ENCODE data around the gene RPL4. TPM values are rescaled to one million over a fixed set of nuclear protein-coding genes. Genes with fewer than 3 reads are reported as not detected.

RPL4 gene
- total RNA-seq (2014; rRNA removed; shearing (Covaris generic)) (5,185 and 5,381 TPM in 2 replicates), total RNA-seq (2022) (4,316 and 4,489 TPM in 2 replicates), Bru-seq, nascent RNA (percentile 97 among the genes with signal in this experiment), BruChase-seq, experiment 1, labeled RNA remaining after a 6-hour chase (percentile 99 among the genes with signal in this experiment), BruChase-seq, experiment 2, labeled RNA remaining after a 2-hour chase (percentile 98 among the genes with signal in this experiment)
- long read RNA-seq, transcript RPL4-201 (10 exons, 2,769 nt) = major isoform, 1,292 of 1,472 reads
- long read RNA-seq, partial matches to known transcripts = 155 of 1,472 reads
- long read RNA-seq, other reads (novel, unspliced or antisense) = 23 of 1,472 reads

GRCh38 chr15:66504563-66505429 is at the start of gene RPL4, which contains the start of gene ZWILCH:
Gene RPL4 (minus strand): TSS chr15:66504855. CDS start chr15:66504790, 65 bp downstream.
Gene ZWILCH (plus strand): TSS chr15:66505326. CDS start chr15:66505339, 13 bp downstream.
- ChIA-PET CTCF (ENCODE audit: unreplicated experiment) (interaction anchor here (1.0 kb wide), 1 partner anchor 8 kb away, joined by 4 read pairs; no protein-coding TSS in a partner anchor), POLR2A (interaction anchor here (0.7 to 1.2 kb wide), 7 partner anchors 11 to 211 kb away, joined by 3 to 6 read pairs (median 4); no protein-coding TSS in a partner anchor)
- Histone ChIP-seq H3K4me2 (ENCODE audit: low read length) (peak within 1 kb of the TSS; percentile 78), H3K4me3 (ENCODE audit: low read depth, low read length, poor library complexity, severe bottlenecking) (peak within 1 kb of the TSS; percentile 100), H4K20me1 (ENCODE audit: insufficient read depth, low read length) (peaks cover 35% of the 10 kb centered on the region), H3K27ac (ENCODE audit: low read depth, low read length, poor library complexity, severe bottlenecking) (peak within 1 kb of the TSS; percentile 85), H3K36me3 (ENCODE audit: insufficient read depth, low read length) (peaks cover 63% of the 10 kb centered on the region), H3K79me2 (ENCODE audit: insufficient read depth, low read depth, low read length) (peaks cover 94% of the 10 kb centered on the region), H3K9me3 (ENCODE audit: low read length) (no peaks in the 10 kb centered on the region), H2AFZ (ENCODE audit: low read length) (peak within 1 kb of the TSS; percentile 86), H3K9me2 (ENCODE audit: insufficient read depth, low read length) (no peaks in the 10 kb centered on the region), H3K4me1 (ENCODE audit: insufficient read depth, low read length, poor library complexity, severe bottlenecking) (peaks cover 53% of the 10 kb centered on the region)
- BruUV-seq (replicated peaks) = no TSS peak
- DNase-seq (ENCODE audit: low spot score) = peak; percentile 91
- intact Hi-C loops (cut with micrococcal nuclease; ENCODE audit: unreplicated experiment) = loop anchor here (10.0 kb wide), 3 partner anchors 200 to 1020 kb away; partner anchors contain the start of genes C15orf61 and SMAD6
- TF ChIP-seq, protein P1, sequence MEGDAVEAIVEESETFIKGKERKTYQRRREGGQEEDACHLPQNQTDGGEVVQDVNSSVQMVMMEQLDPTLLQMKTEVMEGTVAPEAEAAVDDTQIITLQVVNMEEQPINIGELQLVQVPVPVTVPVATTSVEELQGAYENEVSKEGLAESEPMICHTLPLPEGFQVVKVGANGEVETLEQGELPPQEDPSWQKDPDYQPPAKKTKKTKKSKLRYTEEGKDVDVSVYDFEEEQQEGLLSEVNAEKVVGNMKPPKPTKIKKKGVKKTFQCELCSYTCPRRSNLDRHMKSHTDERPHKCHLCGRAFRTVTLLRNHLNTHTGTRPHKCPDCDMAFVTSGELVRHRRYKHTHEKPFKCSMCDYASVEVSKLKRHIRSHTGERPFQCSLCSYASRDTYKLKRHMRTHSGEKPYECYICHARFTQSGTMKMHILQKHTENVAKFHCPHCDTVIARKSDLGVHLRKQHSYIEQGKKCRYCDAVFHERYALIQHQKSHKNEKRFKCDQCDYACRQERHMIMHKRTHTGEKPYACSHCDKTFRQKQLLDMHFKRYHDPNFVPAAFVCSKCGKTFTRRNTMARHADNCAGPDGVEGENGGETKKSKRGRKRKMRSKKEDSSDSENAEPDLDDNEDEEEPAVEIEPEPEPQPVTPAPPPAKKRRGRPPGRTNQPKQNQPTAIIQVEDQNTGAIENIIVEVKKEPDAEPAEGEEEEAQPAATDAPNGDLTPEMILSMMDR (conservative IDR thresholded peaks at IDR 0.05; ENCODE audit: low read length) = no peak
- no peak for TF ChIP-seq EZH2phosphoT487 (IDR thresholded peaks at IDR 0.05; ENCODE audit: borderline replicate concordance, low read depth, low read length)

GRCh38 chr15:66545255-66545654 is 40.6 kb upstream of the RPL4 start:
- Histone ChIP-seq H3K4me1 (ENCODE audit: insufficient read depth, low read length, poor library complexity, severe bottlenecking) (no peaks in the 10 kb centered on the region), H4K20me1 (ENCODE audit: insufficient read depth, low read length) (no peaks in the 10 kb centered on the region), H3K27ac (ENCODE audit: low read depth, low read length, poor library complexity, severe bottlenecking) (no peak overlapping the region), H3K9me3 (ENCODE audit: low read length) (no peaks in the 10 kb centered on the region), H3K36me3 (ENCODE audit: insufficient read depth, low read length) (peaks cover 73% of the 10 kb centered on the region), H3K9me2 (ENCODE audit: insufficient read depth, low read length) (no peaks in the 10 kb centered on the region), H3K79me2 (ENCODE audit: insufficient read depth, low read depth, low read length) (no peaks in the 10 kb centered on the region), H3K4me2 (ENCODE audit: low read length) (no peak overlapping the region), H2AFZ (ENCODE audit: low read length) (no peak overlapping the region), H3K4me3 (ENCODE audit: low read depth, low read length, poor library complexity, severe bottlenecking) (no peak overlapping the region)
- no TSS peak for BruUV-seq (replicated peaks)
- POLR2A ChIA-PET = no interaction called here
- no peak for DNase-seq (ENCODE audit: low spot score)
- intact Hi-C loops (cut with micrococcal nuclease; ENCODE audit: unreplicated experiment) = no loop called here
- no peak for TF ChIP-seq EZH2phosphoT487 (IDR thresholded peaks at IDR 0.05; ENCODE audit: borderline replicate concordance, low read depth, low read length)
- TF ChIP-seq, protein P1 (conservative IDR thresholded peaks at IDR 0.05; ENCODE audit: low read length) = no peak
- CTCF ChIA-PET (ENCODE audit: unreplicated experiment) = no interaction called here
